Measurements from ENCODE around the gene DDC. TPM values are rescaled to one million over a fixed set of nuclear protein-coding genes. Genes with fewer than 3 reads are reported as not detected.

DDC gene
- total and polyA plus RNA-seq, 2 donors (not counting 3 experiments of a cell fraction or from before 2014, with no cell fraction given), result not detected

DNA sequence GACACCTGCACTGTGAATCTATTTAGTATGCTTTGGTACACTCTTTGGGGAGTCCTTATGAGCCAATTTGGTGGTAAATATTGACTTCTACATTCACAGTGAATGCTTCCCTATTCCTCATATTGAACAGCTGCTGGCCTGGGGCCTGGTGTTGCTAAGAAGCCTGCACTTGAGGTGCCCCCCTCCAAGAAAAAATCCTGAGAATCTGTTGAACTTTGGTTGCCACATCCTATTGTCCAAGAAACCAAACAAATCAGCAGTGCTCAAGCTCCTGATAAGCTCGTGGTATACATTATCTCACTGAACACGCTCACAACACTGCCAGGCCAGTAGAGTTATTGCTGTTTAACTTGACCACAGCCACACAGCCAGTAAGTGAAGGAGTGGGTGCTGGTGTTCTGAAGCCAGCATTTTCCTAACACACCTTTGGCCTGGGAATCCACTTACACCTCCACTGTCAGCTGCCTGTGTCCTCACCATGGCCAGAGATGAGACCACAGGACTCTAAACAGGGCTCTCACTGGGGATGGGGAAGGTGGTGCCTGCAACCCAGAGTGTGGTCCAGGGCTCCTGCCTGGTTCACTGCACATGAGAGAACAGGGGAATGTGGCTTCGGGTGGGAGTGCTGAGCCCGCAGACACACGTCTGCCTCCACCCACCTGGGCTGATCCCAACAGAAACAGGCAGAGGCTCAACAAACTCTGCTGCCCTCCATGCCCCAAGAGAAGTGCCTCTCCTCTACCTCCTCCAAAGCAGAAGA is 6.7 kb downstream of the DDC start:
- no peaks in the 10 kb centered on the region for H3K36me3 ChIP-seq (ENCODE audit: control insufficient read depth in 2 of 2, extremely low read depth in 1 of 2, insufficient read depth in 2 of 2, low read length in 2 of 2)
- dilution Hi-C loops (cut with MboI; ENCODE audit: extremely low pct_ligation_motif_present, low sequenced_read_pairs) (no loop called here), intact Hi-C loops (cut with micrococcal nuclease) (no loop called here)
- H3K9ac ChIP-seq (replicated peaks; ENCODE audit: extremely low read depth, insufficient read depth, low read length), result no peak overlapping the region
- no peak overlapping the region for H3K4me2 ChIP-seq (ENCODE audit: insufficient read depth, low read length)
- H3K9me3 ChIP-seq (replicated peaks; ENCODE audit: control insufficient read depth, insufficient read depth, low read length), result no peaks in the 10 kb centered on the region
- H3K27ac ChIP-seq (ENCODE audit: insufficient read depth, low read depth, low read length), result no peak overlapping the region
- FAIRE-seq (no peak), DNase-seq (ENCODE audit: low read depth, low spot score) (no peak)
- no peak overlapping the region for H2AFZ ChIP-seq (ENCODE audit: low read depth, low read length)
- no peaks in the 10 kb centered on the region for H3K79me2 ChIP-seq (ENCODE audit: control insufficient read depth, insufficient read depth, low read length)
- TF ChIP-seq POLR2AphosphoS5 (IDR thresholded peaks at IDR 0.05; ENCODE audit: insufficient read depth, low read depth, low read length) (no peak), FOS (IDR thresholded peaks at IDR 0.05; ENCODE audit: borderline replicate concordance, insufficient read depth, low read length) (no peak), GATA2 (IDR thresholded peaks at IDR 0.05; ENCODE audit: insufficient read depth, insufficient read length, low read depth, low read length) (no peak), POLR2A (IDR thresholded peaks at IDR 0.05; ENCODE audit: low read depth, low read length) (no peak), JUN (IDR thresholded peaks at IDR 0.05; ENCODE audit: borderline replicate concordance, insufficient read depth, insufficient read length, low read depth) (no peak), MYC (IDR thresholded peaks at IDR 0.05; ENCODE audit: low read depth, low read length) (no peak), EZH2 (IDR thresholded peaks at IDR 0.05; ENCODE audit: borderline replicate concordance, low read depth, low read length, severe bottlenecking) (no peak)
- TF ChIP-seq, protein P1, sequence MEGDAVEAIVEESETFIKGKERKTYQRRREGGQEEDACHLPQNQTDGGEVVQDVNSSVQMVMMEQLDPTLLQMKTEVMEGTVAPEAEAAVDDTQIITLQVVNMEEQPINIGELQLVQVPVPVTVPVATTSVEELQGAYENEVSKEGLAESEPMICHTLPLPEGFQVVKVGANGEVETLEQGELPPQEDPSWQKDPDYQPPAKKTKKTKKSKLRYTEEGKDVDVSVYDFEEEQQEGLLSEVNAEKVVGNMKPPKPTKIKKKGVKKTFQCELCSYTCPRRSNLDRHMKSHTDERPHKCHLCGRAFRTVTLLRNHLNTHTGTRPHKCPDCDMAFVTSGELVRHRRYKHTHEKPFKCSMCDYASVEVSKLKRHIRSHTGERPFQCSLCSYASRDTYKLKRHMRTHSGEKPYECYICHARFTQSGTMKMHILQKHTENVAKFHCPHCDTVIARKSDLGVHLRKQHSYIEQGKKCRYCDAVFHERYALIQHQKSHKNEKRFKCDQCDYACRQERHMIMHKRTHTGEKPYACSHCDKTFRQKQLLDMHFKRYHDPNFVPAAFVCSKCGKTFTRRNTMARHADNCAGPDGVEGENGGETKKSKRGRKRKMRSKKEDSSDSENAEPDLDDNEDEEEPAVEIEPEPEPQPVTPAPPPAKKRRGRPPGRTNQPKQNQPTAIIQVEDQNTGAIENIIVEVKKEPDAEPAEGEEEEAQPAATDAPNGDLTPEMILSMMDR (IDR thresholded peaks at IDR 0.05; ENCODE audit: extremely low read depth in 1 of 2, insufficient read depth in 1 of 2, low read depth in 1 of 2, low read length in 2 of 2), result no peak
- TF ChIP-seq, protein P2, sequence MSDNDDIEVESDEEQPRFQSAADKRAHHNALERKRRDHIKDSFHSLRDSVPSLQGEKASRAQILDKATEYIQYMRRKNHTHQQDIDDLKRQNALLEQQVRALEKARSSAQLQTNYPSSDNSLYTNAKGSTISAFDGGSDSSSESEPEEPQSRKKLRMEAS (IDR thresholded peaks at IDR 0.05; ENCODE audit: insufficient read depth, insufficient read length), result no peak
- peaks cover 6 to 7% of the 10 kb centered on the region in 2 experiments for H3K27me3 ChIP-seq (ENCODE audit: control insufficient read depth in 2 of 2, insufficient read depth in 2 of 2, low read length in 2 of 2)
- BruUV-seq (replicated peaks), result no TSS peak
- ChIA-PET CTCF (no interaction called here), POLR2A (no interaction called here)
- H4K20me1 ChIP-seq (replicated peaks; ENCODE audit: control insufficient read depth, extremely low read depth, insufficient read depth, low read length), result no peaks in the 10 kb centered on the region
- no peaks in the 10 kb centered on the region for H3K4me1 ChIP-seq (ENCODE audit: control insufficient read depth, extremely low read depth, insufficient read depth, low read length)
- no peaks in the 10 kb centered on the region for H3K9me1 ChIP-seq (replicated peaks; ENCODE audit: control insufficient read depth, extremely low read depth, insufficient read depth, low read length)
- H3K4me3 ChIP-seq (replicated peaks in 1 of 3; ENCODE audit: insufficient read depth in 1 of 3, low read depth in 1 of 3, low read length in 3 of 3), result no peak overlapping the region
